CD4-positive, alpha-beta T cell (primary cell): ENCODE results near the gene PPDPF. TPM values are rescaled to one million over a fixed set of nuclear protein-coding genes. Genes with fewer than 3 reads are reported as not detected.

ENCODE experiments used
- ATAC-seq: fragments of 200-7000 bp; cut with Tn5 transposase; one replicate; pipeline ENCODE4 v1.10.0; 2022; ENCODE audit warnings: mild to moderate bottlenecking; ENCODE audit not compliant: poor library complexity
- CTCF ChIA-PET: fragments of 350-600 bp; sonication (Branson Sonifier 250); formaldehyde crosslinking; loops from one replicate; lab custom pipeline; 2021; ENCODE audit warnings: antibody characterized with exemption, inconsistent platforms; lab: Charles Lee
- POLR2A ChIA-PET: fragments of 350-600 bp; sonication (Branson Sonifier 250); formaldehyde crosslinking; loops from one replicate; lab custom pipeline; 2021; ENCODE audit warnings: antibody characterized with exemption, inconsistent platforms; lab: Charles Lee
- DNase-seq, 14 experiments: peaks; one replicate each; pipeline ENCODE4 v3.0.0-alpha.2; 2013 to 2020; ENCODE audit warnings: mixed read lengths in 2 of 14
- H3K27ac ChIP-seq, 2 donors: one replicate each; pipeline versions ENCODE4 v1.5.1 to v1.7.0; 2013; ENCODE audit warnings: low read length in 2 of 2, low read depth in 1 of 2, mild to moderate bottlenecking in 1 of 2
- H3K27me3 ChIP-seq, 2 experiments: 1 replicate in 1 of 2; 2 replicates in 1 of 2; pipeline versions ENCODE4 v1.6.1 to v1.7.0; 2013; ENCODE audit warnings: low read length in 2 of 2, control low read depth in 1 of 2, mild to moderate bottlenecking in 1 of 2, moderate library complexity in 1 of 2; ENCODE audit not compliant: insufficient read depth in 2 of 2, control insufficient read depth in 1 of 2
- H3K36me3 ChIP-seq: one replicate; pipeline ENCODE4 v1.6.1; 2013; ENCODE audit warnings: low read length, control low read depth; ENCODE audit not compliant: insufficient read depth
- H3K4me1 ChIP-seq: one replicate; pipeline ENCODE4 v1.6.1; 2013; ENCODE audit warnings: low read length, control low read depth; ENCODE audit not compliant: insufficient read depth
- H3K4me3 ChIP-seq: one replicate; pipeline ENCODE4 v1.5.1; 2013; ENCODE audit warnings: mild to moderate bottlenecking, low read length, moderate library complexity
- H3K9me3 ChIP-seq, 2 experiments: 1 replicate in 1 of 2; 2 replicates in 1 of 2; pipeline versions ENCODE4 v1.6.1 to v1.7.0; 2013; ENCODE audit warnings: low read length in 2 of 2, mild to moderate bottlenecking in 2 of 2, control low read depth in 1 of 2, moderate library complexity in 1 of 2; ENCODE audit not compliant: control insufficient read depth in 1 of 2, insufficient read depth in 1 of 2
- H3K27ac Mint-ChIP-seq: one replicate; pipeline ENCODE4 v1.8.0; 2020; ENCODE audit warnings: mixed read lengths
- H3K27me3 Mint-ChIP-seq: one replicate; pipeline ENCODE4 v1.8.0; 2021; ENCODE audit warnings: mixed read lengths
- H3K36me3 Mint-ChIP-seq: one replicate; pipeline ENCODE4 v1.8.0; 2021; ENCODE audit warnings: low read depth, mixed read lengths
- H3K4me1 Mint-ChIP-seq: one replicate; pipeline ENCODE4 v1.8.0; 2021; ENCODE audit warnings: low read depth, mixed read lengths
- H3K4me3 Mint-ChIP-seq: one replicate; pipeline ENCODE4 v1.8.0; 2020; ENCODE audit warnings: mild to moderate bottlenecking, mixed read lengths
- H3K9me3 Mint-ChIP-seq: one replicate; pipeline ENCODE4 v1.8.0; 2020; ENCODE audit warnings: mixed read lengths
- intact Hi-C, 2 experiments: fragments of 100-400 bp; cut with DNase I in 1 of 2; cut with micrococcal nuclease in 1 of 2; formaldehyde crosslinking; loops; one replicate each; pipeline versions ENCODE4 v1.15.1 to v1.9.0; 2023 to 2025; cut with DNase I, micrococcal nuclease
- total RNA-seq, 174 experiments: library from RNA in 2 of 174; stranded (reverse) in 2 of 174; gene quantifications; one replicate each; pipeline ENCODE4 v1.2.3 and lab custom pipeline; 2021 to 2026
- TF ChIP-seq, protein P1 (sequence below): fragments of 200-600 bp; IDR thresholded peaks from one replicate; pipeline ENCODE4 v1.8.0; 2022; ENCODE audit warnings: antibody characterized with exemption, mild to moderate bottlenecking

PPDPF gene
- total RNA-seq, 2 experiments from 2014 or later = 249 to 251 TPM

DNA sequence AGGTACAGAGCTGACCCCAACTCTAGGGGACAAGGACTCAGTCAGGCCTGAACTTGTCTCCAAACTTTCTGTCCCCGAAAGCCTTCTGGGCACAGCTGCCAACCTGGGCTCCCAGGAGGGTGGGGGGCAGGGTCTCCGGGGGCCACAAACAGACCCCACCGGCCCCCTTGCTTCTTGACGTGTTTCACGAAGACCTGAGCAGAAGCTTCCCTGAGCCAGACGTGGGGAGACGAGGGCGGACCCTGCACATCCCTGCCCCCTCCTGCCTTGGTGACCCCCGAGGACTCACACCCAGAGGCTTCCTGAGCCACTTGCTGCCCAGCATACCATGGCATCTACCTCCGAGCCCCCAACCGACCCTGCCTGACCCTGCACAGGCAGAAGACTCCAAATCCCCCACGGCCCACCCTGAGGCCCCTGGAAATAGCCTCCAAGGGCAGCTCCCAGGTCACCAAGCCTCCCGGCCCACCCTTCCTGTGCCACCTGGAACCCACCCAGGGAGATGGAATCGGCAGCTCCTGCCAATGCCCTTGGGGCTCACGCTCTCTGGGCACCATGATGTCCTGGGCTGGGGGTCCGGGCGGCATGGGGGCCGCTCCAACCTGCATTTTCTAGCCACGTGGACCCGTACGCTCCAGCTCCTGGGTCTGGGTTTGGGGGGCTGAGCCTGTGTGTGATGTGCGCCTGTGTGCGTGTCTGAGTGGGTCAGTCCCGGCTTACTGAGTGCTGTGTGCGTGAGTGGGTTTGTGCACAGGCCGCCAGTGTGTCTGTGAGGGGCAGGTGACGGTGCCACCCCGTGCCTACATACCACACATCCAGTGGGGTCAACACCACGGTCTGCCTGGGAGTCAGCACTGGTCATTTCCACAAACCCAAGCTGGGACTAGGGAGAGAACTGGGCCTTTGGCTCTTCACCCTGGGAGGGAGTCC, 19.1 kb downstream of the PPDPF start:
- ATAC-seq (no peak), DNase-seq (no peak)
- Histone ChIP-seq H3K27me3 (no peaks in the 10 kb centered on the region), H3K27ac (no peak overlapping the region), H3K4me1 (peaks cover 37% of the 10 kb centered on the region), H3K9me3 (no peaks in the 10 kb centered on the region), H3K36me3 (no peaks in the 10 kb centered on the region), H3K4me3 (no peak overlapping the region)
- Mint-ChIP-seq H3K4me1 (peaks cover 16% of the 10 kb centered on the region), H3K27ac (no peak overlapping the region), H3K4me3 (no peak overlapping the region), H3K36me3 (no peaks in the 10 kb centered on the region), H3K9me3 (no peaks in the 10 kb centered on the region), H3K27me3 (no peaks in the 10 kb centered on the region)
- intact Hi-C loops = loop anchor here (2.0 to 5.0 kb wide), 7 partner anchors 39 to 583 kb away; partner anchors contain the start of genes SAMD10 (in 1 of the 2) and TPD52L2 (in 1 of the 2)
- TF ChIP-seq, protein P1, sequence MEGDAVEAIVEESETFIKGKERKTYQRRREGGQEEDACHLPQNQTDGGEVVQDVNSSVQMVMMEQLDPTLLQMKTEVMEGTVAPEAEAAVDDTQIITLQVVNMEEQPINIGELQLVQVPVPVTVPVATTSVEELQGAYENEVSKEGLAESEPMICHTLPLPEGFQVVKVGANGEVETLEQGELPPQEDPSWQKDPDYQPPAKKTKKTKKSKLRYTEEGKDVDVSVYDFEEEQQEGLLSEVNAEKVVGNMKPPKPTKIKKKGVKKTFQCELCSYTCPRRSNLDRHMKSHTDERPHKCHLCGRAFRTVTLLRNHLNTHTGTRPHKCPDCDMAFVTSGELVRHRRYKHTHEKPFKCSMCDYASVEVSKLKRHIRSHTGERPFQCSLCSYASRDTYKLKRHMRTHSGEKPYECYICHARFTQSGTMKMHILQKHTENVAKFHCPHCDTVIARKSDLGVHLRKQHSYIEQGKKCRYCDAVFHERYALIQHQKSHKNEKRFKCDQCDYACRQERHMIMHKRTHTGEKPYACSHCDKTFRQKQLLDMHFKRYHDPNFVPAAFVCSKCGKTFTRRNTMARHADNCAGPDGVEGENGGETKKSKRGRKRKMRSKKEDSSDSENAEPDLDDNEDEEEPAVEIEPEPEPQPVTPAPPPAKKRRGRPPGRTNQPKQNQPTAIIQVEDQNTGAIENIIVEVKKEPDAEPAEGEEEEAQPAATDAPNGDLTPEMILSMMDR = no peak
- ChIA-PET POLR2A (interaction anchor here (3.5 to 3.9 kb wide), 3 partner anchors 18 to 102 kb away, joined by 17 to 71 read pairs (median 33); partner anchors contain the start of genes GMEB2 and PPDPF), CTCF (no interaction called here)

DNA sequence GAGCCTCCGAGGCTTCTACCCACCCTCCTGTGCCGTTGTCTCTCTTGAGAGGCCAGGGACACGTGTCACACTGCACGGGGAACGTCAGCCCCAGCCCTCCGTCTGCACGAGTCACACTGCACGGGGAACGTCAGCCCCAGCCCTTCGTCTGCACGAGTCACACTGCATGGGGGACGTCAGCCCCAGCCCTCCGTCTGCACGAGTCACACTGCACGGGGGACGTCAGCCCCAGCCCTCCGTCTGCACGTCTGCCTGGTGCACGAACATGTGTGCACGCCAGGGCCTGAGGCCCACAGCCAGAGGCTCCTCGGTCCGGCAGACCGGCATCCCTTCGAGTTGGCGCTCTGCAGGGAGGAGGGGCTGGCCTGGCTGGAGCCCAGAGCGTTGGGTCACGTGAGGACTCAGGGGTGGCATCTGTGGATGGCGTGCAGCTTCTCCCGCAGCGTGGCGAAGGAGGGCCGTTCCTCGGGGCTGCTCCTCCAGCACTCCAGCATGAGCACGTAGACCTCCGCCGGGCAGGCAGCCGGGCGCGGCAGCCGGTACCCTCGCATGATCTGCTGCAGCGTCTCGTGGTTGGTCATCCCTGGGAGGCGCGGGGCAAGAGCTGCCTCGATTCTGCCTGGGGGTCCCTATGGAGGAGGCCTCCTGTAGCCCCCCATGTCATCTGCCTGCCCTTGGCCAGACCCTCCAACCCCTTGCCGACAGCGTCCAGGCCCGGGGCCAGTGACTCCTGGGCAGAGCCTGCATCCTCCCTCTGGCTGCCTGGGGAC, 20.0 kb downstream of the PPDPF start:
- Mint-ChIP-seq H3K36me3 (no peaks in the 10 kb centered on the region), H3K9me3 (no peaks in the 10 kb centered on the region), H3K4me1 (peaks cover 16% of the 10 kb centered on the region), H3K27ac (no peak overlapping the region), H3K4me3 (no peak overlapping the region), H3K27me3 (no peaks in the 10 kb centered on the region)
- intact Hi-C loops = no loop called here
- Histone ChIP-seq H3K27me3 (no peaks in the 10 kb centered on the region), H3K4me1 (peaks cover 37% of the 10 kb centered on the region), H3K9me3 (no peaks in the 10 kb centered on the region), H3K27ac (no peak overlapping the region), H3K4me3 (no peak overlapping the region), H3K36me3 (no peaks in the 10 kb centered on the region)
- ChIA-PET CTCF (no interaction called here), POLR2A (interaction anchor here (0.8 kb wide), 1 partner anchor 12 kb away, joined by 3 read pairs; no protein-coding TSS in a partner anchor)
- ATAC-seq (no peak), DNase-seq (no peak)
- TF ChIP-seq, protein P1 = no peak

DNA sequence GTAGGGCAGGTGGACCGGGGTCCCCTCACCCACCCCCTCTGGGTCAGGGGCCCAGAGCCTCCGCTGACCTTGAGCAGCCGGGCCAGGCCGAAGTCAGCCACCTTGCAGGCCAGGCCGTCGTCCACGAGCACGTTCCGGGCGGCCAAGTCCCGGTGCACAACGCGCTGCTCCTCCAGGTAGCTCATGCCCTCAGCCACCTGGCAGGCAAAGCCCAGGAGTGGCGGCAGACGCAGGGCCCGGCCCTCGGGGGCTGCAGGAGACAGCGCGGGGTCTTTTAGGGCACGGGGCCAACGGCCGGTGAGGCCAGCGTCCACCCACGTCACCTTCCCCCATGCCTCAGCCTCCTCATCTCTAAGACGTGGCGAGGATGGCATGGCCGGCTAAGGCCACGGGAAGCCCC, 20.8 kb downstream of the PPDPF start:
- no peaks in the 10 kb centered on the region for H3K27me3 ChIP-seq
- TF ChIP-seq, protein P1 = no peak
- Mint-ChIP-seq H3K9me3 (no peaks in the 10 kb centered on the region), H3K4me1 (peaks cover 13% of the 10 kb centered on the region), H3K4me3 (no peak overlapping the region), H3K27ac (no peak overlapping the region), H3K36me3 (no peaks in the 10 kb centered on the region), H3K27me3 (no peaks in the 10 kb centered on the region)
- H3K36me3 ChIP-seq = no peaks in the 10 kb centered on the region
- no peak for DNase-seq
- peaks cover 35% of the 10 kb centered on the region for H3K4me1 ChIP-seq
- H3K9me3 ChIP-seq = no peaks in the 10 kb centered on the region
- POLR2A ChIA-PET = interaction anchor here (0.8 kb wide), 1 partner anchor 11 kb away, joined by 3 read pairs; no protein-coding TSS in a partner anchor
- intact Hi-C loops = no loop called here
- ATAC-seq = no peak
- no peak overlapping the region for H3K4me3 ChIP-seq
- CTCF ChIA-PET = no interaction called here
- H3K27ac ChIP-seq = no peak overlapping the region
